ENCODE results near the gene OR4C5.
"Not testable (repeated sequence)": the region's sequence is repeated elsewhere in the genome, so short reads cannot be mapped to it uniquely, and the experiment has no call there.

OR4C5 gene

DNA sequence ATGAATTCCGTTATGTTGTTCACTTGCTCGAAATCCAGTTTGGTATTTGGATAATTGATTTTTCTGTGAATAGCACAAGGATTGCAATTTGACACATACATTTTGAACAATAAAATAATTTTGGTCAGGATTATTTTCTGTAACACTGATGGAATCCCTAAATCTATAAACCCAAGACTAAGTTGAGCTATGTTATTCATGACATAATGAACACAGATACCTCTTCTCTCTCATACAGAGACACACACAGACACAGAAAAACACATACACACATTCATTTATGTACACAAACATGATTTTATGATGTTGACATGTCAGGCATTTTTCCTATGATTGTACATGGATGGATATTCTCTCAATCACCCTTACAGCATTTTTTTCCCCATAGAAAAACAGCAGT, at the start of gene OR4C5:
TSS of gene OR4C5 (minus strand) at position 101 of the 400 bp plus-strand sequence. CDS start at position 101, 0 bp downstream.
- DNase-seq (ENCODE audit: low read depth) = no peak

DNA sequence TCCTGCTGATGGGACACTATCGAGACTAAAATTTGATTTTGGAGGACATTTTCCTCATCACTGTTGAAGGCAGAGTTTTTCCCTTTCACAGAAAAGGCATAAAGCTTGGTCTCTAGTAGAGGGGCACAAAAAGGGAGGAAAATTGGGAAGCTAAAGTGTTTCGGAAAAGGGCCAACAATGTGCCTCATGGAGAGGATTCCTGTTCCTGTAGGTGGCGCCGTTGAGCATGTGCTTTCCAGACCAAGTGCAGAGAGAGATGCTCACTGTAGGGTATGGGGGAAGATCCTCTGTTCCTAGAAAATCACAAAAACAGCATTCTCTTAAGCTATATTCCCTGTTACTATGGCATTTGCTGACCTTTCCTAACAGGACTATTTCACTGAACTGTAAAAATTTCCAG, 18.4 kb upstream of the OR4C5 start:
- no peak for DNase-seq (ENCODE audit: low read depth)

DNA sequence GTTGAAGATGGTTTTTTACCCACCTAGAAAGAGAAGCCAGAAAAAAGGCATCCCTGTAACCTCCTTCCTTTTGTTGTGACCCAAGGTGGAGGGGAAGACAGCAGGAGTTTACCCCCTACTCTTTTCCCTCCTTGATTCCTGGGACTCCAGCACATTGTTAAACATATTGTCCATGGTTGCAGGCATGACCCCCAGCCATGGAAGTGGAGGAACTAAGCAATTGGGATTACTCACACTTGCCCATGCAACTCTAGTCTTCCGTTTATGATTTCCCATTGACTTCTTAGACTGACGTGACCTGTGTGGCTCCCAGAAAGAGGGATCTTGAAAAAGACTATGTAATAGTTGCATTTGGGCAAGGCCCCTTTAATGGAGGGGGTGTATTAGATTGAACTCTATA, 17.9 kb upstream of the OR4C5 start:
- DNase-seq (ENCODE audit: low read depth) = not testable (repeated sequence)

DNA sequence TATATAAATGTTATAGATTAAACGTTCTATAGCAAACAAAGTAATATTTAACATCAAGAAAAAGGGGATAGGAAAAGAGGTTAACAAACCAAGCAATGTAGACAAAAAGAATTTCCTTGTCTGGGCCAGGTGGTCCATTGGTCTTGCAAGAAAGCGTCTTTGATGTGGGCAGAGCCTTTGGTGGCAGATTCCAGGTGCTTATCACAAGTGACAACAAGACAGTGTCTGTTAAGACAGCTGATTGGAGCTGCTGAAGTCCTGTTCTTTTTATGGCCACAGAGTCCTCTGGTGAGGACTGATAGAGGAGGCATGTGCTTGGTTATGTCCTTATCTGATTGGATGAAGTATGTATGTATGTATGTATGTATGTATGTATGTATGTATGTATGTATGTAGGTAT, 5.0 kb downstream of the OR4C5 start:
- not testable (repeated sequence) for DNase-seq (ENCODE audit: low read depth)

DNA sequence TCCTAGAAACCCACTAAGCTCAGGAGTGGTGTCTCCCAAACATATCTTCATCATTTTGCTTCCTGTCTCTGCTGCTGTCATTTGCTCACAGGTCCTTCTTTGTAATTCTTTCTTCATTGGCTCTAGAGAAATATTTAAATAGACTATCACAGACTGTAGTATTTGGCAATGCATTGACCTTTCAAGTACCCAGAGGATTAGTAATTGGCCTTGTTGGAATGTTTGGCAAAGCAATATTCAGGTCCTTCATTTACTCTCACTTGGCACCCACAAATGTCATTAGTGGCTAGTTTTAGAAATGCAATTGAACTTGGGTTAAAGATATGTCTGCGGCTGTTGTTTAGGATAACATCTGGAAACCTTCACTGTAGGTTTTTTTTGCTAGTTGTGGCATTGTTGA, 11.6 kb downstream of the OR4C5 start:
- DNase-seq (ENCODE audit: low read depth) = no peak

DNA sequence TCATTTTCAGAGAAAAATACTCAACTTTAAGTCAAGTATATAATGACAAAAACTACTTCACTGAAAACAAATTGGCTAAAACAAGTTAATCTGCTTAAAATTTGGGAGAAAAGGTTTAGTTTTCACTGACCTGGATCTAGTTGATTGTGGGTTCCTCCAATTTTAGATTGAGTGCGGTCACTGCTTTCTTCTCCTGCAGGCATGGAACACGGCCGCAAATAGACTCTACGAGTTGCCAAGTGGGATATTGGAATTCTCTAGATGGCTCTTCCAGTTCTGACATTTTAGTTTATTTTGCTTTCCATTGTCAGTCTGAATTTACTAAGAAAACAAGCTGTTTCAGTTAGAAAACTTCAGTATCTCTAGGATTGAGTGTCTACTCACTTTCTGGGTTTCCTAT, 12.3 kb downstream of the OR4C5 start:
- DNase-seq (ENCODE audit: low read depth) = no peak

DNA sequence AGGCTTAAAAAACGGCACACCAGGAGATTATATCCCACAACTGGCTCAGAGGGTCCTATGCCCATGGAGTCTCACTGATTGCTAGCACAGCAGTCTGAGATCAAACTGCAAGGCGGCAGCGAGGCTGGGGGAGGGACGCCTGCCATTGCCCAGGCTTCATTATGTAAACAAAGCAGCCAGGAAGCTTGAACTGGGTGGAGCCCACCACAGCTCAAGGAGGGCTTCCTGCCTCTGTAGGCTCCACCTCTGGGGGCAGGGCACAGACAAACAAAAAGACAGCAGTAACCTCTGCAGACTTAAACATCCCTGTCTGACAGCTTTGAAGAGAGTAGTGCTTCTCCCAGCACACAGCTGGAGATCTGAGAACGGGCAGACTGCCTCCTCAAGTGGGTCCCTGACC, 20.0 kb downstream of the OR4C5 start:
- DNase-seq (ENCODE audit: low read depth) = not testable (repeated sequence)

DNA sequence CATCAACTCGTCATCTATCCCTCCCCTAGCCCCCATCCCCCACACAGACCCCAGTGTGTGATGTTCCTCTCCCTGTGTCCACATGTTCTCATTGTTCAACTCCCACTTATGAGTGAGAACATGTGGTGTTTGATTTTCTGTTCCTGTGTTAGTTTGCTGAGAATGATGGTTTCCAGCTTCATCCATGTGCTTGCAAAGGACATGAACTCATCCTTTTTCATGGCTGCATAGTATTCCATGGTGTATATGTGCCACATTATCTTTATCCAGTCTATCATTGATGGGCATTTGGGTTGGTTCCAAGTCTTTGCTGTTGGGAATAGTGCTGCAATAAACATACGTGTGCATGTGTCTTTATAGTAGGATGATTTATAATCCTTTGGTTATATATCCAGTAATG, 23.8 kb downstream of the OR4C5 start:
- DNase-seq (ENCODE audit: low read depth) = not testable (repeated sequence)

DNA sequence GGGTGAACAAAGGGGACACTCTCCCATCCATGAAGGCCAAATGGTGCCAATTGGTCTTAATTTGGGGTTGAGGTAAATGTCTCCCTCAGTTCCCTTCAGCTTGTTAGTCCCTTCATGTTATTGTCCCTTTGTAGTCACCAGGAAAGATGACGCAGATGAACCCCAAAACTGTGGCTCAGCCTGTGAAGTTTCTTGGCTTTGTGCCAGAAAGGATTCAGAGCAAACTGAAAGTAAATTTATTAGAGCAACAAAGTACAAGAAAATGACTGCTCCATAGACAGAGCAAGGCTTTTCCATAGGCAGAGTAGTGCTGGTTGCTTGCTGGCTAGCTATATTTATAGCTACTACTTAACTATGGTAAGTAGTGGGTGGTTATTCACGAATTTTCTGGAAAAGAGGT, 24.8 kb downstream of the OR4C5 start:
- no peak for DNase-seq (ENCODE audit: low read depth)

DNA sequence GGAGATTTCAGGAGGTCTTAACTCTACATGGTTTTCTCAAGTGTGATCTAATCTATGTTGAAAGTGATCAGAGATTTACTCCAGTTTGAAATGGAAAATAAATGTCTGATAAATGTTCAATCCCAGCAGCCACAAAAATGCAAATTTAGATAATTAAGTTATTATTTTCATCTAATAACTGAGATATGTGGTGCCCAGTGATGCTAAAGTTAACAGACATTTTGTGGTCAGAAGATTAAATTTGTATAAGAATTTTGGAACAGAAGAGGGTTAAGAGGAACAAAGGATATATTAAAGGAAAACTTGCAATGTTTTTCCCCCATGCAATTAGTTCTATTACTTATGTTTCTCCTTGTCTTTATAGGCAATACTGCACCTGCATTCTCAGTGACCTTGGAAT, 41.6 kb downstream of the OR4C5 start, which contains the start of gene OR4C3:
TSS of gene OR4C3 (plus strand) at position 301 of the 400 bp plus-strand sequence. CDS start 102 bp downstream, outside the sequence.
- DNase-seq (ENCODE audit: low read depth) = not testable (repeated sequence)

DNA sequence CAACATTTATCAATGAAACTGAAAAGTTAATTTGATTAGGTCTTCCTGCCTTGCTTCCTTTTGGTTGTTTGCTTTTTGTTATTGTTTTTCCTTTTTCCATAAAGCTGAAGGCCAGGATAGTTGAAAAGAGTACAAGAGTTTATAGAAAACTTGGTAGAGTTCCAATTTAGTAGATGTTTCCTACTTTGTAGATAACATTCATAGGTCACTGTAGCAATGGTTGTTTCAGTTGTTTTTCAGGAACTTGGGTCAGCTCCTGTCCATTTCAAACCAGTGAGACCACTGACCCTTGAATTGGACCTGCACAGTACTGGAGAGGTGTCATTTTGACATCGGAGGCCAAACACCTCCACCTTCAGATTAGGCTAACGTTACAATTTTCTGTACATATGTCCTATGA, 46.5 kb downstream of the OR4C5 start:
- DNase-seq (ENCODE audit: low read depth) = not testable (repeated sequence)

Data from activated gamma-delta T cell treated with anti-CD3 and anti-CD28 coated beads, Interleukin-2, amount 50 U/mL, for 16 hours (primary cell).